K562 (cell line): ENCODE results near the gene ZP3. TPM values are rescaled to one million over a fixed set of nuclear protein-coding genes. Genes with fewer than 3 reads are reported as not detected.

Experiments used
- CBFA2T3 ChIP-seq: fragments of 450-650 bp; IDR thresholded peaks from 2 replicates; pipeline ENCODE4 v1.6.1; 2017
- ELK1 ChIP-seq: sonication (generic); formaldehyde crosslinking; IDR thresholded peaks from 2 replicates; pipeline ENCODE4 v1.8.1; 2022; ENCODE audit warnings: missing genetic modification reagents
- ETV1 ChIP-seq: fragments of 450-650 bp; conservative IDR thresholded peaks from 2 replicates; pipeline ENCODE4 v1.6.1; 2016; ENCODE audit warnings: missing genetic modification characterization, control low read depth, low read depth, missing compliant biosample characterization
- ETV5 ChIP-seq: sonication (generic); formaldehyde crosslinking; IDR thresholded peaks from 2 replicates; pipeline ENCODE4 v1.4.0; 2020; ENCODE audit warnings: low read depth, mild to moderate bottlenecking, missing genetic modification reagents
- HNRNPH1 ChIP-seq: fragments of 200-400 bp; formaldehyde crosslinking; optimal IDR thresholded peaks from 2 replicates; pipeline ENCODE3; 2017; ENCODE audit warnings: low read depth, mild to moderate bottlenecking, low read length, moderate library complexity
- MEF2A ChIP-seq: IDR thresholded peaks from 2 replicates; pipeline ENCODE4 v1.6.1; 2011; ENCODE audit warnings: low read depth, mild to moderate bottlenecking, low read length, moderate library complexity; ENCODE audit not compliant: control insufficient read depth
- MLX ChIP-seq, 2 experiments: fragments of 450-650 bp in 1 of 2; sonication (generic) in 1 of 2; formaldehyde crosslinking; conservative IDR thresholded peaks; 2 replicates each; pipeline versions ENCODE4 v1.4.0 to v1.8.1; 2020 to 2022; ENCODE audit warnings: mild to moderate bottlenecking in 1 of 2, missing genetic modification reagents in 1 of 2
- NCOA2 ChIP-seq, 2 experiments: fragments of 450-650 bp; IDR thresholded peaks; 2 replicates each; pipeline ENCODE4 v1.6.1; 2018; ENCODE audit warnings: mild to moderate bottlenecking in 2 of 2, moderate library complexity in 1 of 2; ENCODE audit not compliant: partially characterized antibody in 2 of 2
- NFE2 ChIP-seq: IDR thresholded peaks from 2 replicates; pipeline ENCODE4 v1.6.1; 2014; ENCODE audit warnings: antibody characterized with exemption, low read depth
- NFXL1 ChIP-seq: fragments of 450-650 bp; formaldehyde crosslinking; IDR thresholded peaks from 2 replicates; pipeline ENCODE4 v1.4.0; 2021; ENCODE audit warnings: mild to moderate bottlenecking
- NR2C2 ChIP-seq, 2 experiments: fragments of 200-800 bp in 1 of 2; sonication (Bioruptor generic) in 1 of 2; sonication (generic) in 1 of 2; formaldehyde crosslinking in 1 of 2; IDR thresholded peaks; 2 replicates each; pipeline versions ENCODE4 v1.6.1 to v1.8.0; 2016 to 2022; ENCODE audit warnings: mild to moderate bottlenecking in 1 of 2, missing compliant biosample characterization in 1 of 2, missing genetic modification characterization in 1 of 2, missing genetic modification reagents in 1 of 2
- PTTG1 ChIP-seq: fragments of 450-650 bp; IDR thresholded peaks from 2 replicates; pipeline ENCODE4 v1.6.1; 2016; ENCODE audit warnings: low read depth, mild to moderate bottlenecking, missing genetic modification characterization, missing compliant biosample characterization
- RBM17 ChIP-seq: fragments of 200-400 bp; formaldehyde crosslinking; IDR thresholded peaks from 2 replicates; pipeline ENCODE4 v1.6.1; 2017; ENCODE audit warnings: low read depth, mild to moderate bottlenecking, low read length, borderline replicate concordance
- RFX1 ChIP-seq: fragments of 450-650 bp; IDR thresholded peaks from 2 replicates; pipeline ENCODE4 v1.6.1; 2016; ENCODE audit warnings: mild to moderate bottlenecking, moderate library complexity
- SIX5 ChIP-seq, 2 experiments: IDR thresholded peaks; 2 replicates each; pipeline ENCODE4 v1.6.1; 2011; ENCODE audit warnings: low read length in 2 of 2, borderline replicate concordance in 1 of 2, low read depth in 1 of 2, mild to moderate bottlenecking in 1 of 2, moderate library complexity in 1 of 2; ENCODE audit not compliant: insufficient read depth in 1 of 2
- SMAD2 ChIP-seq: fragments of 150-350 bp; IDR thresholded peaks from 2 replicates; pipeline ENCODE4 v1.6.1; 2014; ENCODE audit warnings: low read depth, mild to moderate bottlenecking, low read length
- SMARCB1 ChIP-seq: IDR thresholded peaks from 2 replicates; pipeline ENCODE4 v1.6.1; 2011; ENCODE audit warnings: improper control_type of control experiment, low read depth; ENCODE audit not compliant: insufficient read length
- TARDBP ChIP-seq: fragments of 450-650 bp; IDR thresholded peaks from 2 replicates; pipeline ENCODE4 v1.6.1; 2016
- USF1 ChIP-seq: sonication (generic); formaldehyde crosslinking; IDR thresholded peaks from 2 replicates; pipeline ENCODE4 v1.9.0; 2022; ENCODE audit warnings: mild to moderate bottlenecking, missing genetic modification reagents
- XRCC3 ChIP-seq: fragments of 450-650 bp; IDR thresholded peaks from 2 replicates; pipeline ENCODE4 v1.6.1; 2017; ENCODE audit warnings: mild to moderate bottlenecking, moderate library complexity
- ZBTB1 ChIP-seq: sonication (generic); formaldehyde crosslinking; IDR thresholded peaks from 2 replicates; pipeline ENCODE4 v1.8.1; 2023; ENCODE audit warnings: missing genetic modification reagents, low read depth, mild to moderate bottlenecking, borderline replicate concordance
- ZFP36 ChIP-seq: fragments of 150-350 bp; IDR thresholded peaks from 2 replicates; pipeline ENCODE4 v1.6.1; 2018; ENCODE audit warnings: low read length, low read depth; ENCODE audit not compliant: partially characterized antibody
- ZKSCAN8 ChIP-seq: fragments of 200-800 bp; sonication (Bioruptor generic); IDR thresholded peaks from 2 replicates; pipeline ENCODE4 v1.6.1; 2016; ENCODE audit warnings: missing genetic modification characterization, missing compliant biosample characterization
- ZNF280B ChIP-seq: fragments of 250-450 bp; sonication (Bioruptor Pico); IDR thresholded peaks from 2 replicates; pipeline ENCODE4 v1.5.1; 2021; ENCODE audit warnings: mild to moderate bottlenecking
- ZZZ3 ChIP-seq: fragments of 450-650 bp; IDR thresholded peaks from 2 replicates; pipeline ENCODE4 v1.6.1; 2016; ENCODE audit warnings: antibody characterized with exemption, mild to moderate bottlenecking, moderate library complexity
- polyA plus RNA-seq, 8 experiments: library from polyadenylated mRNA; depleted of rRNA in 4 of 8; stranded (reverse) in 5 of 8; unstranded in 3 of 8; fragments of >200 nt; fragmentation: Nextera tagmentation in 2 of 8; fragmentation: Illumina TruSeq in 1 of 8; extraction: Ambion mirVana in 2 of 8; extraction: Trizol in 1 of 8; gene quantifications; 2 replicates each; pipeline versions ENCODE4 v1.2.1 to v1.2.3, GENCODE V29; 2011 to 2014; ENCODE audit warnings: inconsistent platforms in 1 of 8, missing spikeins in 1 of 8
- total RNA-seq, 7 experiments: library from RNA; depleted of rRNA in 6 of 7; stranded (reverse); fragments of >200 nt in 6 of 7; fragmentation: Illumina TruSeq in 2 of 7; extraction: Trizol in 2 of 7; gene quantifications; 2 replicates each; pipeline versions ENCODE4 v1.2.1 to v1.2.3, GENCODE V29; 2011 to 2021; ENCODE audit warnings: low replicate concordance in 1 of 7

Gene ZP3
- total and polyA plus RNA-seq, 9 of the 15 experiments (the other 6 are each of a cell fraction or from before 2014, with no cell fraction given): 1.4 to 3.8 (median 2.4) TPM

DNA sequence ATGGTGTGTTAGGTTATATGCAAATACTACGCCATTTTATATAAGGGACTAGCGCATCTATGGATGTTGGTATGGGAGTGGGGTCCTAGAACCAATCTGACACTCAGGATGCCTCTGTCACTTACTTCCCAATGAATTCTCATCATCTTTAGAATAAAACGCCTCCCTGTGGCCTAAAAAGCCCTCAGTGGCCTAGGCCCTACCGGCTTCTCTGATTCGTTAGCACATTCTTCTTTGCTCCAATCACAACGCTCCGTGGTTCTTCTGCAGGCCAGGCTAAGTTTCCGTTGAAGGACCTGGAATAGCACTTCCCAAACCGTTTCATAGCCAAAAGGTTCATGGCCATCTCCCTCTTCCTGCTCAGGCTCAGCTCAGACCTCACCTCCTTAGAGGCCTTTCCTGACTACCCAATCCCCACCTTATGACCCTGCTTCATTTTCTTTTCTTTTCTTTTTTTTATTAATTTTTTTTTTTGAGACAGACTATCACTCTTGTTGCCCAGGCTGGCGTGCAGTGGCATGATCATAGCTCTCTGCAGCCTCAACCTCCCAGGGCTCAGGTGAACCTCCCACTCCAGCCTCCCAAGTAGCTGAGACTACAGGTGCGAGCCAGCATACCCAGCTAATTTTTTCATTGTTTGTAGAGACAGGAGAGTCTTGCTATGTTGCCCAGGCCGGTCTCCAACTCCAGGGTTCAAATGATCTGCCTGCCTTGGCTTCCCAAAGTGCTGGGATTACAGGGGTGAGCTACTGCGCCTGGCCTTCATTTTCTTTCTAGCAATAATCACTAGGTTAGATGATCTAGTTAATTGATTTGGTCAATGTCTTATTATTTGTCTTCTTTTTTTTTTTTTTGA lies 41.4 kb upstream of the ZP3 start (continued):
- 0 out of 2 replicates have a peak, but pooled peaks have one; percentile 28 for TF ChIP-seq ETV1 (tag)
- no peak for TF ChIP-seq NCOA2 (IDR thresholded peaks at IDR 0.05; ENCODE audit: partially characterized antibody in 2 of 2)
- TF ChIP-seq TARDBP: no peak
- no peak for TF ChIP-seq PTTG1 (tag)
- TF ChIP-seq XRCC3: no peak
- no peak for TF ChIP-seq MEF2A
- no peak for TF ChIP-seq NFXL1 (CRISPR knock-in tag)
- TF ChIP-seq ZBTB1 (CRISPR knock-in tag): no peak
- no peak for TF ChIP-seq SIX5 (IDR thresholded peaks at IDR 0.05; ENCODE audit: borderline replicate concordance in 1 of 2, insufficient read depth in 1 of 2, low read depth in 1 of 2, low read length in 2 of 2)
- TF ChIP-seq MLX (CRISPR knock-in tag; conservative IDR thresholded peaks at IDR 0.05): no peak
- TF ChIP-seq NFE2: 0 out of 2 replicates have a peak, but pooled peaks have one; percentile 13
- no peak for TF ChIP-seq ZFP36
- no peak for TF ChIP-seq ZZZ3
- no peak for TF ChIP-seq ZKSCAN8 (CRISPR knock-in tag)
- no peak for TF ChIP-seq CBFA2T3
- TF ChIP-seq SMARCB1: no peak
- TF ChIP-seq ETV5 (CRISPR knock-in tag): no peak
- TF ChIP-seq NR2C2 (CRISPR knock-in tag; IDR thresholded peaks at IDR 0.05): no peak
- peak; percentile 55 for TF ChIP-seq NR2C2 (tag; IDR thresholded peaks at IDR 0.05)
- TF ChIP-seq SMAD2: no peak
- no peak for TF ChIP-seq RBM17
- no peak for TF ChIP-seq ELK1 (CRISPR knock-in tag)
- no peak for TF ChIP-seq HNRNPH1
- no peak for TF ChIP-seq USF1 (CRISPR knock-in tag)
- TF ChIP-seq RFX1: no peak
- TF ChIP-seq ZNF280B: no peak
